OCI-LY1 (cell line): ENCODE results near the gene GRHPR.
A peak's percentile ranks its signal among the peaks of the same experiment; 100 is the strongest.

Experiments used
- H2AFZ ChIP-seq: fragments of 200-600 bp; sonication (generic), shearing (Covaris generic); 2 replicates; pipeline ENCODE4 v1.6.0; 2014; ENCODE audit warnings: antibody characterized with exemption, mild to moderate bottlenecking, low read length
- H3F3A ChIP-seq: fragments of 200-600 bp; sonication (generic), shearing (Covaris generic); 2 replicates; pipeline ENCODE4 v1.6.0; 2014; ENCODE audit warnings: mild to moderate bottlenecking, antibody characterized with exemption, low read length, moderate library complexity; ENCODE audit not compliant: insufficient read depth
- H3K27ac ChIP-seq: fragments of 200-600 bp; sonication (generic); 2 replicates; pipeline ENCODE4 v1.5.1; 2014; ENCODE audit warnings: low read length, mixed run types, mild to moderate bottlenecking, low read depth; ENCODE audit not compliant: poor library complexity, severe bottlenecking
- H3K27me3 ChIP-seq: fragments of 200-600 bp; sonication (generic); 2 replicates; pipeline ENCODE4 v1.6.0; 2014; ENCODE audit warnings: antibody characterized with exemption, mild to moderate bottlenecking, low read length, moderate library complexity; ENCODE audit not compliant: insufficient read depth
- H3K36me3 ChIP-seq: fragments of 200-600 bp; sonication (generic); 2 replicates; pipeline ENCODE4 v1.6.1; 2014; ENCODE audit warnings: mild to moderate bottlenecking, antibody characterized with exemption, low read length, moderate library complexity, mixed read lengths; ENCODE audit not compliant: insufficient read depth
- H3K4me1 ChIP-seq: fragments of 200-600 bp; sonication (generic); 2 replicates; pipeline ENCODE4 v1.5.1; 2014; ENCODE audit warnings: mild to moderate bottlenecking, low read length, moderate library complexity; ENCODE audit not compliant: insufficient read depth, severe bottlenecking
- H3K4me2 ChIP-seq: fragments of 200-600 bp; sonication (generic), shearing (Covaris generic); 2 replicates; pipeline ENCODE4 v1.6.1; 2014; ENCODE audit warnings: low read length
- H3K4me3 ChIP-seq: fragments of 200-600 bp; sonication (generic); 2 replicates; pipeline ENCODE4 v1.5.1; 2014; ENCODE audit warnings: low read length, low read depth, mild to moderate bottlenecking, mixed read lengths; ENCODE audit not compliant: poor library complexity, severe bottlenecking
- H3K79me2 ChIP-seq: fragments of 200-600 bp; shearing (Covaris generic); 2 replicates; pipeline ENCODE4 v1.6.1; 2016; ENCODE audit warnings: mixed run types, low read length, mixed read lengths; ENCODE audit not compliant: insufficient read depth
- H3K9ac ChIP-seq: fragments of 200-600 bp; sonication (generic), shearing (Covaris generic); 2 replicates; pipeline ENCODE4 v1.6.1; 2014; ENCODE audit warnings: mild to moderate bottlenecking, low read length, mixed read lengths
- H3K9me2 ChIP-seq: fragments of 200-600 bp; sonication (generic), shearing (Covaris generic); 2 replicates; pipeline ENCODE4 v1.6.1; 2014; ENCODE audit warnings: low read depth, mild to moderate bottlenecking, low read length, mixed read lengths
- H3K9me3 ChIP-seq: fragments of 200-600 bp; shearing (Covaris generic); 2 replicates; pipeline ENCODE4 v1.6.1; 2014; ENCODE audit warnings: low read length, mixed read lengths
- H4K20me1 ChIP-seq: fragments of 200-600 bp; sonication (generic), shearing (Covaris generic); 2 replicates; pipeline ENCODE4 v1.6.0; 2016; ENCODE audit warnings: mild to moderate bottlenecking, low read length; ENCODE audit not compliant: insufficient read depth
- EZH2 ChIP-seq: fragments of 200-600 bp; sonication (generic), shearing (Covaris generic); IDR thresholded peaks from 2 replicates; pipeline ENCODE4 v1.8.0; 2017; ENCODE audit warnings: borderline replicate concordance, mixed run types, mild to moderate bottlenecking, antibody characterized with exemption, low read length, moderate library complexity, mixed read lengths
- TF ChIP-seq, protein P1 (sequence below): fragments of 200-600 bp; sonication (generic), shearing (Covaris generic); IDR thresholded peaks from 2 replicates; pipeline ENCODE4 v1.5.1; 2017; ENCODE audit warnings: mild to moderate bottlenecking, antibody characterized with exemption, low read length, moderate library complexity, mixed read lengths

The GRHPR gene

DNA sequence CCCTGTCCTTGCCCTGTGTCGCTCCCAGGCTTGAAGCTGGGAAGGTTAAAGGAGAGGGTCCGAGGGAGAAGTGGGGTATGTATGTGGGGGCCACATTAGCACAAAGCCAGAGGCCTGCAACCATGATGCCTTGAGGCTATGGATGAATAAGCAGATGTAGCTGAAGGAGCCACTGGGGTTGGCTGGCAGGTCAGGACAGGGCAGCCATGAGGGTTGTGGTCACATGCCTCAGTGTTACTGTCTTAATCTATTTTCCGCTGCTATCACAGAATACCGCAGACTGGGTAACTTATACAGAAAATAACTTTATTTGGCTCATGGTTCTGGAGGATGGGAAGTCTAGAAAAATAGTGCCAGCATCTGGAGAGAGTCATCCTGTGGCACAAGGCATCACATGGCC lies 9.2 kb upstream of the GRHPR start:
- peak overlapping the region; percentile 51 for H3K4me3 ChIP-seq
- peaks cover 100% of the 10 kb centered on the region for H3K4me1 ChIP-seq
- peak overlapping the region; percentile 89 for H3K9ac ChIP-seq

DNA sequence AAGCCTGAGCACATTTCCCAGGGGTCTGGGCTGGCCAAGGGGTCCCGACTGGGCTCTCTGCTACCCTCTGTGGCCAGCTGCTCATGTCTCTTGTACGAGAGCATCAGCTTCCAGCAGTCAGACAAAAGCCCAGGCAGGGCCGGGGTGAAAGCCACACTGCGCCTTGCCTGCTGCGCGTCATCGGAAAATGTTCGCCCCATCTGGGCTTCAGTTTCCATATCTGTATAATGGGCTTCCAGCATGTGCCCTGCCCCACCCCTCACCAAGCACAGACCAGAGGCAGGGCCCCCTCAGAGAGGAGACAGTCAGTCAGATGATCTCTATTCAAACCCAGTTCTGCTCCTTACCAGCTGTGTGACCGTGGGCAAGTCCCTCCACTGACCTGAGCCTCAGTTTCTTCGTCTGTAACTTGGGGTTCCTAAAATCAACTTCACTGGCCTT lies 8.0 kb upstream of the GRHPR start:
- no peaks in the 10 kb centered on the region for H4K20me1 ChIP-seq
- no peaks in the 10 kb centered on the region for H3K9me3 ChIP-seq
- no peak overlapping the region for H2AFZ ChIP-seq
- H3K4me3 ChIP-seq = peak overlapping the region; percentile 48
- TF ChIP-seq, protein P1, sequence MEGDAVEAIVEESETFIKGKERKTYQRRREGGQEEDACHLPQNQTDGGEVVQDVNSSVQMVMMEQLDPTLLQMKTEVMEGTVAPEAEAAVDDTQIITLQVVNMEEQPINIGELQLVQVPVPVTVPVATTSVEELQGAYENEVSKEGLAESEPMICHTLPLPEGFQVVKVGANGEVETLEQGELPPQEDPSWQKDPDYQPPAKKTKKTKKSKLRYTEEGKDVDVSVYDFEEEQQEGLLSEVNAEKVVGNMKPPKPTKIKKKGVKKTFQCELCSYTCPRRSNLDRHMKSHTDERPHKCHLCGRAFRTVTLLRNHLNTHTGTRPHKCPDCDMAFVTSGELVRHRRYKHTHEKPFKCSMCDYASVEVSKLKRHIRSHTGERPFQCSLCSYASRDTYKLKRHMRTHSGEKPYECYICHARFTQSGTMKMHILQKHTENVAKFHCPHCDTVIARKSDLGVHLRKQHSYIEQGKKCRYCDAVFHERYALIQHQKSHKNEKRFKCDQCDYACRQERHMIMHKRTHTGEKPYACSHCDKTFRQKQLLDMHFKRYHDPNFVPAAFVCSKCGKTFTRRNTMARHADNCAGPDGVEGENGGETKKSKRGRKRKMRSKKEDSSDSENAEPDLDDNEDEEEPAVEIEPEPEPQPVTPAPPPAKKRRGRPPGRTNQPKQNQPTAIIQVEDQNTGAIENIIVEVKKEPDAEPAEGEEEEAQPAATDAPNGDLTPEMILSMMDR = no peak
- no peak for TF ChIP-seq EZH2
- H3K27ac ChIP-seq = peak overlapping the region; percentile 100
- H3K27me3 ChIP-seq = no peaks in the 10 kb centered on the region
- no peaks in the 10 kb centered on the region for H3K9me2 ChIP-seq
- peak overlapping the region; percentile 85 for H3K4me2 ChIP-seq
- H3K4me1 ChIP-seq = peaks cover 98% of the 10 kb centered on the region
- H3K9ac ChIP-seq = peak overlapping the region; percentile 89
- no peaks in the 10 kb centered on the region for H3K36me3 ChIP-seq
- H3K79me2 ChIP-seq = no peaks in the 10 kb centered on the region
- H3F3A ChIP-seq = 0 out of 2 replicates have a peak, but pooled peaks cover 9% of the 10 kb centered on the region

More for the DNA sequence above, 9.2 kb upstream of the GRHPR start:
- H2AFZ ChIP-seq = no peak overlapping the region
- H3K9me2 ChIP-seq = no peaks in the 10 kb centered on the region
- H3K4me2 ChIP-seq = peak overlapping the region; percentile 66
- H3K79me2 ChIP-seq = no peaks in the 10 kb centered on the region
- peak overlapping the region; percentile 100 for H3K27ac ChIP-seq
- 0 out of 2 replicates have a peak, but pooled peaks cover 10% of the 10 kb centered on the region for H3F3A ChIP-seq
- TF ChIP-seq EZH2 = no peak
- TF ChIP-seq, protein P1 = no peak
- no peaks in the 10 kb centered on the region for H3K9me3 ChIP-seq
- H3K36me3 ChIP-seq = no peaks in the 10 kb centered on the region
- H4K20me1 ChIP-seq = no peaks in the 10 kb centered on the region
- no peaks in the 10 kb centered on the region for H3K27me3 ChIP-seq

DNA sequence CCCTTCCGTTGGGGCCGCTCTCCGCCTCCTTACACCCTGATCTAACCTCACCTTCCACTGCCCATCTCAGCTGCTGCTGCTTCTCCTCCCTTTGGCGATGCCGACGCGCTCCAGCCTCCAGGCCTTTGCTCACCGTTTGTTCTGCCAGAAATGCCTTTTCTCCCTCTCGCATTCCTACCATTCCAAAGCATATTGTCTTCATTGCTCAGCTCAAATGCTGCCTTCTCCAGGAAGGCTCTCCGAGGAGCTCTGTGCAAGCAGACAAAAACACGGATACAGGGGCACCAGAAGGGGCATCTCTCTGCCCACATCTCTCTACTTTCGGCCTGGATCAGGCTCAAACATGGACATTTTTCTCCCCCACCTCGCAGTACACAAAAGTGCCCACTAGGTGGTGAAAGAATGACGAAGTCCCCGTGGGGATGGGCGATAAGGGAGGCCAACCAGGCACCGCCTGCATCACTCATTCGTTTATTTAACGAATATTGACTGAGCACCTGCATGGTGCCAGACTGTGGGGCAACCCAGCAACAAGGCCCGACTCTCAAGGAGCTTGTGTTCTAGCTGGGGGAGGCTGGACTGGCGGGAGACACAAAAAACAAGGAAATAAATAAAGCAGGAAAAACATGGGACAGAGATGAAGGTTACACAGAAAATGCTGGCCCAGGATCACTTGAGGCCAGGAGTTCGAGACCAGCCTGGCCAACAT lies 7.3 kb upstream of the GRHPR start:
- Histone ChIP-seq H3K4me3 (peak overlapping the region; percentile 48), H3K4me2 (peak overlapping the region; percentile 85), H3K36me3 (no peaks in the 10 kb centered on the region), H3K4me1 (peaks cover 98% of the 10 kb centered on the region), H3K9ac (peak overlapping the region; percentile 89), H3K27me3 (no peaks in the 10 kb centered on the region), H3K79me2 (no peaks in the 10 kb centered on the region), H3K9me2 (no peaks in the 10 kb centered on the region), H3K9me3 (no peaks in the 10 kb centered on the region), H3F3A (0 out of 2 replicates have a peak, but pooled peaks cover 3% of the 10 kb centered on the region), H4K20me1 (no peaks in the 10 kb centered on the region), H2AFZ (no peak overlapping the region), H3K27ac (peak overlapping the region; percentile 100)
- TF ChIP-seq EZH2 = no peak
- TF ChIP-seq, protein P1 = peak; percentile 90
